ENCODE data around the gene EXTL1. TPM values are rescaled to one million over a fixed set of nuclear protein-coding genes. Genes with fewer than 3 reads are reported as not detected.

EXTL1 gene
- total RNA-seq (2013; cell fraction: nucleolus; rRNA removed) = not detected in 2 replicates
- total RNA-seq (2014; rRNA removed) = not detected in 2 replicates
- not detected in 2 replicates for total RNA-seq (2014; rRNA removed; fragmentation: Illumina TruSeq; extraction: Trizol)
- not detected in 2 replicates for total RNA-seq (2021)
- not detected for polyA plus RNA-seq (2011; ENCODE audit: low read depth)
- polyA plus RNA-seq (2011; rRNA removed) = not detected in 2 replicates
- polyA plus RNA-seq (2011; cell fraction: cytosol; rRNA removed) = not detected in 2 replicates
- not detected in 2 replicates for polyA plus RNA-seq (2011; cell fraction: nucleus; rRNA removed)
- not detected in 2 replicates for polyA plus RNA-seq (2012)
- polyA plus RNA-seq (2014; fragmentation: Illumina TruSeq; extraction: Trizol) = not detected in 2 replicates
- polyA plus RNA-seq (2014; fragmentation: Nextera tagmentation; extraction: Ambion mirVana) = not detected
- not detected in 2 replicates for polyA plus RNA-seq (2014; rRNA removed)
- polyA plus RNA-seq (2016; fragmentation: Nextera tagmentation; extraction: Ambion mirVana) = not detected
- not detected in 2 replicates for polyA minus RNA-seq (2011; rRNA and poly(A)+ RNA removed)
- not detected in 2 replicates for polyA minus RNA-seq (2011; cell fraction: cytosol; rRNA and poly(A)+ RNA removed)
- not detected in 2 replicates for polyA minus RNA-seq (2011; cell fraction: nucleus; rRNA and poly(A)+ RNA removed)
- percentile 6 among the genes with signal in this experiment for Bru-seq, nascent RNA
- not detected for BruChase-seq, experiment 1, labeled RNA remaining after a 6-hour chase
- BruChase-seq, experiment 2, labeled RNA remaining after a 2-hour chase = not detected
- long read RNA-seq, experiment 1 = 0 reads
- long read RNA-seq, experiment 2 = 0 reads

GRCh38 chr1:26021647-26022403, at the start of gene EXTL1:
EXTL1 (plus strand) TSS chr1:26021775; CDS start chr1:26022647, 872 bp downstream.
- Histone ChIP-seq H3K27ac (ENCODE audit: control insufficient read depth, insufficient read depth) (no peak within 1 kb of the TSS), H3K36me3 (ENCODE audit: control insufficient read depth in 2 of 2, insufficient read depth in 2 of 2, low read length in 1 of 2) (no peaks in the 10 kb centered on the region), H3K4me1 (ENCODE audit: control insufficient read depth, insufficient read depth, low read length) (peaks cover 4% of the 10 kb centered on the region; the same call in 1 of the 2 replicates), H2AFZ (ENCODE audit: control insufficient read depth, low read depth, low read length) (no peak within 1 kb of the TSS), H3K27me3 (replicated peaks in 1 of 2; ENCODE audit: control insufficient read depth in 2 of 2, insufficient read depth in 2 of 2, low read length in 1 of 2) (no peaks in the 10 kb centered on the region; a peak in 3 of 4 replicates), H3K9ac (ENCODE audit: control insufficient read depth, insufficient read depth, low read length) (no peak within 1 kb of the TSS), H3K4me3 (no peak within 1 kb of the TSS), H4K20me1 (ENCODE audit: control insufficient read depth, insufficient read depth) (no peaks in the 10 kb centered on the region), H3K4me2 (ENCODE audit: control insufficient read depth, insufficient read depth) (no peak within 1 kb of the TSS), H3K9me3 (replicated peaks; ENCODE audit: control insufficient read depth, insufficient read depth, low read length) (no peaks in the 10 kb centered on the region), H3K79me2 (ENCODE audit: control insufficient read depth, insufficient read depth, low read length) (no peaks in the 10 kb centered on the region)
- ChIA-PET POLR2A (no interaction called here), CTCF (interaction anchor here (1.1 kb wide), 1 partner anchor 13 kb away, joined by 4 read pairs; no protein-coding TSS in a partner anchor), RAD21 (ENCODE audit: unreplicated experiment) (no interaction called here), SMC1A (ENCODE audit: uncharacterized antibody, unreplicated experiment) (interaction anchor here (0.6 kb wide), 1 partner anchor 1607 kb away, joined by 3 read pairs; no protein-coding TSS in a partner anchor)
- no peak for DNase-seq (ENCODE audit: low read depth, low spot score)
- TF ChIP-seq STAT1 (conservative IDR thresholded peaks at IDR 0.05) (no peak), SREBF1 (IDR thresholded peaks at IDR 0.05; ENCODE audit: low read length) (no peak), MTA3 (IDR thresholded peaks at IDR 0.05; ENCODE audit: borderline replicate concordance, low read length) (no peak), SPI1 (IDR thresholded peaks at IDR 0.05; ENCODE audit: borderline replicate concordance, insufficient read depth, low read depth, low read length) (no peak)
- intact Hi-C loops (cut with micrococcal nuclease; ENCODE audit: unreplicated experiment) = no loop called here
- FAIRE-seq = no peak
- 24% methylated on average over 15 of the region's 15 CpGs for WGBS (ENCODE audit: insufficient coverage, insufficient replicate concordance, low lambda C conversion rate, missing lambda C conversion rate)
- in situ Hi-C loops (cut with MboI) = no loop called here
- no peak for ATAC-seq
- no TSS peak for BruUV-seq (replicated peaks)

All from GM12878 (cell line).